ENCODE results near the gene DICER1. TPM values are rescaled to one million over a fixed set of nuclear protein-coding genes. Genes with fewer than 3 reads are reported as not detected.
"Not testable (repeated sequence)": the region's sequence is repeated elsewhere in the genome, so short reads cannot be mapped to it uniquely, and the experiment has no call there.

DICER1 gene
- total and polyA plus RNA-seq, 2 donors (not counting 1 experiment from before 2014, with no cell fraction given) = 15.4 to 90.4 TPM

DNA sequence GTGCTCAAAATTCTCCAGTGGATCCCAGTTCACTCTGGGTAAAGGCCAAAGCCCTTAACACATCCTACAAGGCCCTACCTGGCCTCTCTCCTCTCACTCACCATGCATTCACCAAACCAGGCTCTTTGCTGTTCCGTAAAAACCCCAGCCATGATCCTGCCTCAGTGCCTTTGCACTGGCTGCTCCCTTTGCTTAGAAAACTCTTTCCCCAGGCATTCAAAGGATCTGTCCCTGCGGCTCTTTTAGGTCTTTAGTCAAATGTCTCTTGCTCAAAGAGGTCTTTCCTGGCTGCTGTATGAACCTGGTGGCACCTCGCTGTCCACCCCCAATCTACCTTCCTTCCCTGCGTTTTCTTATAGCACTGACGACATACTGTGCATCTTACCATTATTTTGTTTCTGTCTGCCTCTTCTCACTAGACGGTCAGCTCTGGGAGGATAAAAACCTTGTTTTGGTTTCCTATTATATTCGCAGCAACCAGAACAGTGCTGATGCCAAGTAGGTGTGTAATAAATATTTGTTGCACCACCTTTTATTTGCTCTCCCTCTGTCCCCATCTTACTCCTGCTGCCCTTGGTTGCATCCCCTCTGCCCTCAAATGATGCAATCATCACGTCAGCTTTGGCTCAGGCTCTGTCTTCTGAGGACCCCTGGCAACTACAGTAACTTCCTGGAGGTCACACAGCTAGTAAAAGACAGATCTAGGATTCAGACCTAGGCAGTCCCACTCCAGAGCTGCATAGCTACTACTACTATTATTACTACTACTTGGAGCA lies 23.8 kb upstream of the DICER1 start:
- no peak for DNase-seq
- ATAC-seq (ENCODE audit: low read depth) = no peak
- no peak for TF ChIP-seq EZH2 (IDR thresholded peaks at IDR 0.05; ENCODE audit: borderline replicate concordance, insufficient read depth, low read depth, low read length, poor library complexity, severe bottlenecking)
- TF ChIP-seq, protein P1, sequence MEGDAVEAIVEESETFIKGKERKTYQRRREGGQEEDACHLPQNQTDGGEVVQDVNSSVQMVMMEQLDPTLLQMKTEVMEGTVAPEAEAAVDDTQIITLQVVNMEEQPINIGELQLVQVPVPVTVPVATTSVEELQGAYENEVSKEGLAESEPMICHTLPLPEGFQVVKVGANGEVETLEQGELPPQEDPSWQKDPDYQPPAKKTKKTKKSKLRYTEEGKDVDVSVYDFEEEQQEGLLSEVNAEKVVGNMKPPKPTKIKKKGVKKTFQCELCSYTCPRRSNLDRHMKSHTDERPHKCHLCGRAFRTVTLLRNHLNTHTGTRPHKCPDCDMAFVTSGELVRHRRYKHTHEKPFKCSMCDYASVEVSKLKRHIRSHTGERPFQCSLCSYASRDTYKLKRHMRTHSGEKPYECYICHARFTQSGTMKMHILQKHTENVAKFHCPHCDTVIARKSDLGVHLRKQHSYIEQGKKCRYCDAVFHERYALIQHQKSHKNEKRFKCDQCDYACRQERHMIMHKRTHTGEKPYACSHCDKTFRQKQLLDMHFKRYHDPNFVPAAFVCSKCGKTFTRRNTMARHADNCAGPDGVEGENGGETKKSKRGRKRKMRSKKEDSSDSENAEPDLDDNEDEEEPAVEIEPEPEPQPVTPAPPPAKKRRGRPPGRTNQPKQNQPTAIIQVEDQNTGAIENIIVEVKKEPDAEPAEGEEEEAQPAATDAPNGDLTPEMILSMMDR (IDR thresholded peaks at IDR 0.05) = no peak
- no peak overlapping the region for H3K9ac ChIP-seq (ENCODE audit: low read length)
- H3K27ac ChIP-seq (ENCODE audit: low read length in 2 of 2) = no peak overlapping the region
- no peaks in the 10 kb centered on the region for H3K9me3 Mint-ChIP-seq (ENCODE audit: insufficient read depth)
- no peak overlapping the region for H3K27ac Mint-ChIP-seq
- intact Hi-C loops (cut with micrococcal nuclease) = no loop called here
- H3K4me2 ChIP-seq (replicated peaks; ENCODE audit: low read depth, low read length, poor library complexity, severe bottlenecking) = no peak overlapping the region
- CTCF ChIA-PET = no interaction called here
- H3K36me3 ChIP-seq (replicated peaks in 1 of 2; ENCODE audit: control extremely low read depth in 1 of 2, control insufficient read depth in 1 of 2, extremely low read depth in 1 of 2, insufficient read depth in 2 of 2, low read length in 1 of 2) = no peaks in the 10 kb centered on the region
- H3K27me3 Mint-ChIP-seq = peaks cover 23% of the 10 kb centered on the region
- no peaks in the 10 kb centered on the region for H3K9me3 ChIP-seq (ENCODE audit: control extremely low read depth in 1 of 3, control insufficient read depth in 2 of 3, insufficient read depth in 1 of 3, low read length in 2 of 3)
- H3K79me2 ChIP-seq (ENCODE audit: control insufficient read depth, insufficient read depth, low read length) = no peaks in the 10 kb centered on the region
- peaks cover 0 to 14% (median 4%) of the 10 kb centered on the region in 4 experiments for H3K27me3 ChIP-seq (replicated peaks in 1 of 4; ENCODE audit: control extremely low read depth in 1 of 4, control insufficient read depth in 3 of 4, insufficient read depth in 4 of 4, low read length in 3 of 4)
- WGBS (ENCODE audit: insufficient coverage) = 94% methylated on average over 5 of the region's 8 CpGs
- no peak overlapping the region for H2AFZ ChIP-seq (ENCODE audit: insufficient read depth, low read depth, low read length, poor library complexity, severe bottlenecking)
- H4K20me1 ChIP-seq (ENCODE audit: control insufficient read depth, insufficient read depth, low read length, poor library complexity, severe bottlenecking) = no peaks in the 10 kb centered on the region
- no peak overlapping the region for H3K4me3 ChIP-seq (ENCODE audit: control extremely low read depth in 1 of 5, extremely low read depth in 1 of 5, insufficient read depth in 1 of 5, low read depth in 2 of 5, low read length in 4 of 5)
- H3K4me3 Mint-ChIP-seq = no peak overlapping the region
- H3K4me1 ChIP-seq (ENCODE audit: control insufficient read depth in 2 of 2, insufficient read depth in 2 of 2, low read length in 2 of 2) = peaks cover 5 to 6% of the 10 kb centered on the region in 2 donors
- POLR2A ChIA-PET = no interaction called here
- H3K4me1 Mint-ChIP-seq = peaks cover 9% of the 10 kb centered on the region

DNA sequence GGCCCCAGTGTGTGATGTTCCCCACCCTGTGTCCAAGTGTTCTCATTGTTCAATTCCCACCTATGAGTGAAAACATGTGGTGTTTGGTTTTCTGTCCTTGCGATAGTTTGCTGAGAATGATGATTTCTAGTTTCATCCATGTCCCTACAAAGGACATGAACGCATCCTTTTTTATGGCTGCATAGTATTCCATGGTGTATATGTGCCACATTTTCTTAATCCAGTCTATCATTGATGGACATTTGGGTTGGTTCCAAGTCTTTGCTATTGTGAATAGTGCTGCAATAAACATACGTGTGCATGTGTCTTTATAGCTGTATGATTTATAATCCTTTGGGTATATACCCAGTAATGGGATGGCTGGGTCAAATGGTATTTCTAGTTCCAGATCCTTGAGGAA lies 18.3 kb upstream of the DICER1 start:
- intact Hi-C loops (cut with micrococcal nuclease) = not testable (repeated sequence)

More for the DNA sequence above, 18.3 kb upstream of the DICER1 start:
- H3K4me3 Mint-ChIP-seq; H3K4me1 Mint-ChIP-seq; H3K27ac ChIP-seq (ENCODE audit: low read length in 2 of 2); POLR2A ChIA-PET; H3K27ac Mint-ChIP-seq; H3K27me3 Mint-ChIP-seq; H3K9me3 ChIP-seq (ENCODE audit: control extremely low read depth in 1 of 3, control insufficient read depth in 2 of 3, insufficient read depth in 1 of 3, low read length in 2 of 3); H3K9ac ChIP-seq (ENCODE audit: low read length); H3K4me1 ChIP-seq (ENCODE audit: control insufficient read depth in 2 of 2, insufficient read depth in 2 of 2, low read length in 2 of 2); H2AFZ ChIP-seq (ENCODE audit: insufficient read depth, low read depth, low read length, poor library complexity, severe bottlenecking); H3K4me3 ChIP-seq (ENCODE audit: control extremely low read depth in 1 of 5, extremely low read depth in 1 of 5, insufficient read depth in 1 of 5, low read depth in 2 of 5, low read length in 4 of 5); CTCF ChIA-PET; H3K27me3 ChIP-seq (replicated peaks in 1 of 4; ENCODE audit: control extremely low read depth in 1 of 4, control insufficient read depth in 3 of 4, insufficient read depth in 4 of 4, low read length in 3 of 4); H3K36me3 ChIP-seq (replicated peaks in 1 of 2; ENCODE audit: control extremely low read depth in 1 of 2, control insufficient read depth in 1 of 2, extremely low read depth in 1 of 2, insufficient read depth in 2 of 2, low read length in 1 of 2); DNase-seq; H3K79me2 ChIP-seq (ENCODE audit: control insufficient read depth, insufficient read depth, low read length); ATAC-seq (ENCODE audit: low read depth); H3K4me2 ChIP-seq (replicated peaks; ENCODE audit: low read depth, low read length, poor library complexity, severe bottlenecking); H3K9me3 Mint-ChIP-seq (ENCODE audit: insufficient read depth); H4K20me1 ChIP-seq (ENCODE audit: control insufficient read depth, insufficient read depth, low read length, poor library complexity, severe bottlenecking): not testable (repeated sequence)
- WGBS (ENCODE audit: insufficient coverage) = no CpG with 5 or more reads among the region's 3 CpGs

Measured in B cell (primary cell).